Measurements from ENCODE around the gene LIPI.

DNA sequence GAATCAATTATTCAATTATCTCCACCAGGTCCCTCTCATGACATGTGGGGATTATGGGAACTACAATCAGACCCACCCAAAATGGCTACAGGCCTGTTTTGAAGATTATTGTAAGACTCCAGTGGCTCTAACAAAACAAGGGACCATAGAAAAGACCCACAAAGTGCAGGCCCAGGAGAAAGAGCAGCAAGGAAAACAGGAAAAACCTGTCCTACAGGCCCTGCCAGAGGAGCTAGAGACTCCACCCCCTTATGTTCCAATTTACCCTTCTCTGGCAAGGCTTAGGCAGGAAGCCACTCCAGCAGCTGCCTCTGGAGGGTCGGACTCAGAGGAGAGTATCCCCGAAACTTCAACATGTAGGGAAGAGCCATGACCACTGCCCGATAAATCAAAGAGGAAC is 96.5 kb downstream of the LIPI start:
- TF ChIP-seq, protein P1, sequence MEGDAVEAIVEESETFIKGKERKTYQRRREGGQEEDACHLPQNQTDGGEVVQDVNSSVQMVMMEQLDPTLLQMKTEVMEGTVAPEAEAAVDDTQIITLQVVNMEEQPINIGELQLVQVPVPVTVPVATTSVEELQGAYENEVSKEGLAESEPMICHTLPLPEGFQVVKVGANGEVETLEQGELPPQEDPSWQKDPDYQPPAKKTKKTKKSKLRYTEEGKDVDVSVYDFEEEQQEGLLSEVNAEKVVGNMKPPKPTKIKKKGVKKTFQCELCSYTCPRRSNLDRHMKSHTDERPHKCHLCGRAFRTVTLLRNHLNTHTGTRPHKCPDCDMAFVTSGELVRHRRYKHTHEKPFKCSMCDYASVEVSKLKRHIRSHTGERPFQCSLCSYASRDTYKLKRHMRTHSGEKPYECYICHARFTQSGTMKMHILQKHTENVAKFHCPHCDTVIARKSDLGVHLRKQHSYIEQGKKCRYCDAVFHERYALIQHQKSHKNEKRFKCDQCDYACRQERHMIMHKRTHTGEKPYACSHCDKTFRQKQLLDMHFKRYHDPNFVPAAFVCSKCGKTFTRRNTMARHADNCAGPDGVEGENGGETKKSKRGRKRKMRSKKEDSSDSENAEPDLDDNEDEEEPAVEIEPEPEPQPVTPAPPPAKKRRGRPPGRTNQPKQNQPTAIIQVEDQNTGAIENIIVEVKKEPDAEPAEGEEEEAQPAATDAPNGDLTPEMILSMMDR (conservative IDR thresholded peaks at IDR 0.05; ENCODE audit: low read depth, low read length) = no peak
- TF ChIP-seq EZH2phosphoT487 (IDR thresholded peaks at IDR 0.05; ENCODE audit: borderline replicate concordance, low read length) = no peak
